ENCODE measurements around the gene CRIP2.

- TF ChIP-seq, protein P1, sequence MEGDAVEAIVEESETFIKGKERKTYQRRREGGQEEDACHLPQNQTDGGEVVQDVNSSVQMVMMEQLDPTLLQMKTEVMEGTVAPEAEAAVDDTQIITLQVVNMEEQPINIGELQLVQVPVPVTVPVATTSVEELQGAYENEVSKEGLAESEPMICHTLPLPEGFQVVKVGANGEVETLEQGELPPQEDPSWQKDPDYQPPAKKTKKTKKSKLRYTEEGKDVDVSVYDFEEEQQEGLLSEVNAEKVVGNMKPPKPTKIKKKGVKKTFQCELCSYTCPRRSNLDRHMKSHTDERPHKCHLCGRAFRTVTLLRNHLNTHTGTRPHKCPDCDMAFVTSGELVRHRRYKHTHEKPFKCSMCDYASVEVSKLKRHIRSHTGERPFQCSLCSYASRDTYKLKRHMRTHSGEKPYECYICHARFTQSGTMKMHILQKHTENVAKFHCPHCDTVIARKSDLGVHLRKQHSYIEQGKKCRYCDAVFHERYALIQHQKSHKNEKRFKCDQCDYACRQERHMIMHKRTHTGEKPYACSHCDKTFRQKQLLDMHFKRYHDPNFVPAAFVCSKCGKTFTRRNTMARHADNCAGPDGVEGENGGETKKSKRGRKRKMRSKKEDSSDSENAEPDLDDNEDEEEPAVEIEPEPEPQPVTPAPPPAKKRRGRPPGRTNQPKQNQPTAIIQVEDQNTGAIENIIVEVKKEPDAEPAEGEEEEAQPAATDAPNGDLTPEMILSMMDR (IDR thresholded peaks at IDR 0.05): no peak
- no peak for TF ChIP-seq POLR2A (IDR thresholded peaks at IDR 0.05)
Observed at GRCh38 chr14:105482486-105483110, 8.0 kb downstream of the CRIP2 start.
